K562 (cell line): ENCODE data around the gene ECM1. TPM values are rescaled to one million over a fixed set of nuclear protein-coding genes. Genes with fewer than 3 reads are reported as not detected.
A peak's percentile ranks its signal among the peaks of the same experiment; 100 is the strongest.

Source experiments
- ATF7 ChIP-seq: fragments of 450-650 bp; IDR thresholded peaks from 2 replicates; pipeline ENCODE4 v1.7.1; 2014; ENCODE audit warnings: mild to moderate bottlenecking, moderate library complexity
- BCOR ChIP-seq: fragments of 450-650 bp; IDR thresholded peaks from 2 replicates; pipeline ENCODE4 v1.6.1; 2016
- EGR1 ChIP-seq: fragments of 450-650 bp; conservative IDR thresholded peaks from 2 replicates; pipeline ENCODE4 v1.6.1; 2017; ENCODE audit warnings: mild to moderate bottlenecking
- ESRRB ChIP-seq: fragments of 250-450 bp; sonication (Bioruptor Pico); IDR thresholded peaks from 2 replicates; pipeline ENCODE4 v1.5.0; 2020; ENCODE audit warnings: mild to moderate bottlenecking, moderate library complexity, borderline replicate concordance
- HDAC1 ChIP-seq, 2 experiments: fragments of 450-650 bp; IDR thresholded peaks; 2 replicates each; pipeline ENCODE4 v1.6.1; 2016 to 2017; ENCODE audit warnings: inconsistent platforms in 1 of 2, mild to moderate bottlenecking in 1 of 2, moderate library complexity in 1 of 2
- JUNB ChIP-seq: fragments of 450-650 bp; formaldehyde crosslinking; conservative IDR thresholded peaks from 2 replicates; pipeline ENCODE4 v1.4.0; 2020; ENCODE audit warnings: mild to moderate bottlenecking
- MAFF ChIP-seq: IDR thresholded peaks from 2 replicates; pipeline ENCODE4 v1.6.1; 2012; ENCODE audit warnings: low read length, improper control_type of control experiment
- MBD2 ChIP-seq: sonication (generic); IDR thresholded peaks from 2 replicates; pipeline ENCODE4 v1.6.1; 2016; ENCODE audit warnings: low read depth, borderline replicate concordance
- MTA3 ChIP-seq: fragments of 450-650 bp; formaldehyde crosslinking; IDR thresholded peaks from 2 replicates; pipeline ENCODE4 v1.6.1; 2017; ENCODE audit warnings: mild to moderate bottlenecking, borderline replicate concordance
- NFATC3 ChIP-seq: fragments of 450-650 bp; IDR thresholded peaks from 2 replicates; pipeline ENCODE4 v1.6.1; 2017; ENCODE audit warnings: mild to moderate bottlenecking
- PURB ChIP-seq: sonication (generic); formaldehyde crosslinking; IDR thresholded peaks from 2 replicates; pipeline ENCODE4 v1.9.0; 2021; ENCODE audit warnings: low read depth, mild to moderate bottlenecking, missing genetic modification reagents
- SMARCE1 ChIP-seq: fragments of 450-650 bp; IDR thresholded peaks from 2 replicates; pipeline ENCODE4 v1.7.1; 2016; ENCODE audit warnings: mild to moderate bottlenecking
- ZNF140 ChIP-seq: fragments of 250-450 bp; sonication (Bioruptor Pico); IDR thresholded peaks from 2 replicates; pipeline ENCODE4 v1.8.0; 2021; ENCODE audit warnings: moderate library complexity, mild to moderate bottlenecking, inconsistent platforms
- ZNF311 ChIP-seq: fragments of 250-450 bp; sonication (Bioruptor Pico); IDR thresholded peaks from 2 replicates; pipeline ENCODE4 v1.4.0; 2020; ENCODE audit warnings: mild to moderate bottlenecking, moderate library complexity
- polyA plus RNA-seq, 8 experiments: library from polyadenylated mRNA; depleted of rRNA in 4 of 8; stranded (reverse) in 5 of 8; unstranded in 3 of 8; fragments of >200 nt; fragmentation: Nextera tagmentation in 2 of 8; fragmentation: Illumina TruSeq in 1 of 8; extraction: Ambion mirVana in 2 of 8; extraction: Trizol in 1 of 8; gene quantifications; 2 replicates each; pipeline versions ENCODE4 v1.2.1 to v1.2.3, GENCODE V29; 2011 to 2014; ENCODE audit warnings: inconsistent platforms in 1 of 8, missing spikeins in 1 of 8
- total RNA-seq, 7 experiments: library from RNA; depleted of rRNA in 6 of 7; stranded (reverse); fragments of >200 nt in 6 of 7; fragmentation: Illumina TruSeq in 2 of 7; extraction: Trizol in 2 of 7; gene quantifications; 2 replicates each; pipeline versions ENCODE4 v1.2.1 to v1.2.3, GENCODE V29; 2011 to 2021; ENCODE audit warnings: low replicate concordance in 1 of 7
- TF ChIP-seq, protein P1 (sequence below): fragments of 450-650 bp; IDR thresholded peaks from 2 replicates; pipeline ENCODE4 v1.6.1; 2017; ENCODE audit warnings: mild to moderate bottlenecking, moderate library complexity
- TF ChIP-seq, protein P2 (sequence below): fragments of 200-800 bp; sonication (Bioruptor generic); IDR thresholded peaks from 2 replicates; pipeline ENCODE4 v1.6.1; 2017; ENCODE audit warnings: missing genetic modification characterization, missing compliant biosample characterization
- TF ChIP-seq, protein P3 (sequence below): fragments of 450-650 bp; IDR thresholded peaks from 2 replicates; pipeline ENCODE4 v1.6.1; 2014; ENCODE audit warnings: low read depth, mild to moderate bottlenecking, moderate library complexity, borderline replicate concordance
- TF ChIP-seq, protein P4 (sequence below): fragments of 250-450 bp; sonication (Bioruptor Pico); IDR thresholded peaks from 2 replicates; pipeline ENCODE4 v1.8.0; 2021; ENCODE audit warnings: mild to moderate bottlenecking, moderate library complexity
- TF ChIP-seq, protein P5 (sequence below), 3 experiments: IDR thresholded peaks in 2 of 3; conservative IDR thresholded peaks in 1 of 3; 2 replicates each; pipeline ENCODE4 v1.5.1; 2011 to 2012; ENCODE audit warnings: low read length in 3 of 3, mild to moderate bottlenecking in 3 of 3, control low read depth in 2 of 3, improper control_type of control experiment in 1 of 3, inconsistent platforms in 1 of 3, low read depth in 1 of 3, mixed read lengths in 1 of 3, moderate library complexity in 1 of 3; ENCODE audit not compliant: insufficient read depth in 2 of 3
- TF ChIP-seq, protein P6 (sequence below), 2 experiments: fragments of 450-650 bp in 1 of 2; sonication (generic) in 1 of 2; formaldehyde crosslinking in 1 of 2; IDR thresholded peaks in 1 of 2; conservative IDR thresholded peaks in 1 of 2; 2 replicates each; pipeline versions ENCODE4 v1.6.1 to v1.8.1; 2016 to 2023; ENCODE audit warnings: mild to moderate bottlenecking in 2 of 2, moderate library complexity in 2 of 2, inconsistent platforms in 1 of 2, missing genetic modification reagents in 1 of 2

ECM1 gene
- total and polyA plus RNA-seq, 9 of the 15 experiments (the other 6 are each of a cell fraction or from before 2014, with no cell fraction given), result 6.6 to 52.2 (median 12.8) TPM

DNA sequence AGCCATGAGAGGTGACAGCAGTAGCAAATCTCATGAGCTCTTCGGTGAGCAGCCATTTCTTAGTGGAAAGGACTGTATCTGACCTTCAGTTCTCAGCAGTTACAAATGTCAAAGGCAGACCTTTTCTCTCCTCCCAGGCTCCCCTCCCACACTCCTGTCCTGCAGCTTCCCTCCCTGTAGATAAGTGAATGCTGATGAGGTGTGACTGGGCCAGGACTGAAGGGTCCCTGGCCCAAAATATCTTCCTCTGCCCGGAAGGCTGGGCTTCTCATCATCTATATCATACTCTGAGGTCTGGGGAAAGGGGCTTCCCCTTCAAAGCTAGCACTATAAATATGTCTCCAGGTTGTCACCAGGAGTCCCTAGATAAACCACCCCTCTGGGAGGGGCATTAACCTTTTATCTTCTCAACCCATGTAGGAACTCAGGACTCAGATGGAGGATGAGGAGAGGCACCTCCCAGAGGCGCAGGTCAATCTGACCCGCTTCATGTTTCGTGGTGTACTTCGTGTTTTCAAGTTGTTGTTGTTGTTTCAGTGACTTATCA lies 37.6 kb downstream of the ECM1 start (continued):
- TF ChIP-seq ESRRB (CRISPR knock-in tag) (no peak), SMARCE1 (peak; percentile 96), MTA3 (peak; percentile 93), MBD2 (peak; percentile 85), ATF7 (peak; percentile 81), JUNB (CRISPR knock-in tag) (no peak), EGR1 (peak; percentile 77), PURB (CRISPR knock-in tag) (no peak), MAFF (peak; percentile 43; the same call in 1 of the 2 replicates), BCOR (peak; percentile 48; the same call in 1 of the 2 replicates), ZNF140 (no peak), ZNF311 (CRISPR knock-in tag) (no peak), HDAC1 (IDR thresholded peaks at IDR 0.05) (peak; percentile 64 to 83; a peak in 2 of 4 replicates), NFATC3 (peak; percentile 64)
- TF ChIP-seq, protein P1, sequence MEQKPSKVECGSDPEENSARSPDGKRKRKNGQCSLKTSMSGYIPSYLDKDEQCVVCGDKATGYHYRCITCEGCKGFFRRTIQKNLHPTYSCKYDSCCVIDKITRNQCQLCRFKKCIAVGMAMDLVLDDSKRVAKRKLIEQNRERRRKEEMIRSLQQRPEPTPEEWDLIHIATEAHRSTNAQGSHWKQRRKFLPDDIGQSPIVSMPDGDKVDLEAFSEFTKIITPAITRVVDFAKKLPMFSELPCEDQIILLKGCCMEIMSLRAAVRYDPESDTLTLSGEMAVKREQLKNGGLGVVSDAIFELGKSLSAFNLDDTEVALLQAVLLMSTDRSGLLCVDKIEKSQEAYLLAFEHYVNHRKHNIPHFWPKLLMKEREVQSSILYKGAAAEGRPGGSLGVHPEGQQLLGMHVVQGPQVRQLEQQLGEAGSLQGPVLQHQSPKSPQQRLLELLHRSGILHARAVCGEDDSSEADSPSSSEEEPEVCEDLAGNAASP, result no peak
- TF ChIP-seq, protein P2, sequence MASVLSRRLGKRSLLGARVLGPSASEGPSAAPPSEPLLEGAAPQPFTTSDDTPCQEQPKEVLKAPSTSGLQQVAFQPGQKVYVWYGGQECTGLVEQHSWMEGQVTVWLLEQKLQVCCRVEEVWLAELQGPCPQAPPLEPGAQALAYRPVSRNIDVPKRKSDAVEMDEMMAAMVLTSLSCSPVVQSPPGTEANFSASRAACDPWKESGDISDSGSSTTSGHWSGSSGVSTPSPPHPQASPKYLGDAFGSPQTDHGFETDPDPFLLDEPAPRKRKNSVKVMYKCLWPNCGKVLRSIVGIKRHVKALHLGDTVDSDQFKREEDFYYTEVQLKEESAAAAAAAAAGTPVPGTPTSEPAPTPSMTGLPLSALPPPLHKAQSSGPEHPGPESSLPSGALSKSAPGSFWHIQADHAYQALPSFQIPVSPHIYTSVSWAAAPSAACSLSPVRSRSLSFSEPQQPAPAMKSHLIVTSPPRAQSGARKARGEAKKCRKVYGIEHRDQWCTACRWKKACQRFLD, result peak; percentile 73; the same call in 1 of the 2 replicates
- TF ChIP-seq, protein P3, sequence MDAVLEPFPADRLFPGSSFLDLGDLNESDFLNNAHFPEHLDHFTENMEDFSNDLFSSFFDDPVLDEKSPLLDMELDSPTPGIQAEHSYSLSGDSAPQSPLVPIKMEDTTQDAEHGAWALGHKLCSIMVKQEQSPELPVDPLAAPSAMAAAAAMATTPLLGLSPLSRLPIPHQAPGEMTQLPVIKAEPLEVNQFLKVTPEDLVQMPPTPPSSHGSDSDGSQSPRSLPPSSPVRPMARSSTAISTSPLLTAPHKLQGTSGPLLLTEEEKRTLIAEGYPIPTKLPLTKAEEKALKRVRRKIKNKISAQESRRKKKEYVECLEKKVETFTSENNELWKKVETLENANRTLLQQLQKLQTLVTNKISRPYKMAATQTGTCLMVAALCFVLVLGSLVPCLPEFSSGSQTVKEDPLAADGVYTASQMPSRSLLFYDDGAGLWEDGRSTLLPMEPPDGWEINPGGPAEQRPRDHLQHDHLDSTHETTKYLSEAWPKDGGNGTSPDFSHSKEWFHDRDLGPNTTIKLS, result peak; percentile 45; the same call in 1 of the 2 replicates
- TF ChIP-seq, protein P4, sequence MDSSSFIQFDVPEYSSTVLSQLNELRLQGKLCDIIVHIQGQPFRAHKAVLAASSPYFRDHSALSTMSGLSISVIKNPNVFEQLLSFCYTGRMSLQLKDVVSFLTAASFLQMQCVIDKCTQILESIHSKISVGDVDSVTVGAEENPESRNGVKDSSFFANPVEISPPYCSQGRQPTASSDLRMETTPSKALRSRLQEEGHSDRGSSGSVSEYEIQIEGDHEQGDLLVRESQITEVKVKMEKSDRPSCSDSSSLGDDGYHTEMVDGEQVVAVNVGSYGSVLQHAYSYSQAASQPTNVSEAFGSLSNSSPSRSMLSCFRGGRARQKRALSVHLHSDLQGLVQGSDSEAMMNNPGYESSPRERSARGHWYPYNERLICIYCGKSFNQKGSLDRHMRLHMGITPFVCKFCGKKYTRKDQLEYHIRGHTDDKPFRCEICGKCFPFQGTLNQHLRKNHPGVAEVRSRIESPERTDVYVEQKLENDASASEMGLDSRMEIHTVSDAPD (CRISPR knock-in tag), result no peak
- TF ChIP-seq, protein P5, sequence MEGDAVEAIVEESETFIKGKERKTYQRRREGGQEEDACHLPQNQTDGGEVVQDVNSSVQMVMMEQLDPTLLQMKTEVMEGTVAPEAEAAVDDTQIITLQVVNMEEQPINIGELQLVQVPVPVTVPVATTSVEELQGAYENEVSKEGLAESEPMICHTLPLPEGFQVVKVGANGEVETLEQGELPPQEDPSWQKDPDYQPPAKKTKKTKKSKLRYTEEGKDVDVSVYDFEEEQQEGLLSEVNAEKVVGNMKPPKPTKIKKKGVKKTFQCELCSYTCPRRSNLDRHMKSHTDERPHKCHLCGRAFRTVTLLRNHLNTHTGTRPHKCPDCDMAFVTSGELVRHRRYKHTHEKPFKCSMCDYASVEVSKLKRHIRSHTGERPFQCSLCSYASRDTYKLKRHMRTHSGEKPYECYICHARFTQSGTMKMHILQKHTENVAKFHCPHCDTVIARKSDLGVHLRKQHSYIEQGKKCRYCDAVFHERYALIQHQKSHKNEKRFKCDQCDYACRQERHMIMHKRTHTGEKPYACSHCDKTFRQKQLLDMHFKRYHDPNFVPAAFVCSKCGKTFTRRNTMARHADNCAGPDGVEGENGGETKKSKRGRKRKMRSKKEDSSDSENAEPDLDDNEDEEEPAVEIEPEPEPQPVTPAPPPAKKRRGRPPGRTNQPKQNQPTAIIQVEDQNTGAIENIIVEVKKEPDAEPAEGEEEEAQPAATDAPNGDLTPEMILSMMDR (IDR thresholded peaks at IDR 0.05 in 2 of 3, conservative IDR thresholded peaks at IDR 0.05 in 1 of 3; ENCODE audit: insufficient read depth in 2 of 3, low read depth in 1 of 3, low read length in 3 of 3), result no peak; a peak in 1 of 6 replicates
- TF ChIP-seq, protein P6, sequence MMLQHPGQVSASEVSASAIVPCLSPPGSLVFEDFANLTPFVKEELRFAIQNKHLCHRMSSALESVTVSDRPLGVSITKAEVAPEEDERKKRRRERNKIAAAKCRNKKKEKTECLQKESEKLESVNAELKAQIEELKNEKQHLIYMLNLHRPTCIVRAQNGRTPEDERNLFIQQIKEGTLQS (IDR thresholded peaks at IDR 0.05), result peak; percentile 43; the same call in 1 of the 2 replicates
- TF ChIP-seq, protein P6 (CRISPR knock-in tag; conservative IDR thresholded peaks at IDR 0.05), result no peak; the same call in 1 of the 2 replicates
